A549 (cell line): ENCODE data around the gene SDS. TPM values are rescaled to one million over a fixed set of nuclear protein-coding genes. Genes with fewer than 3 reads are reported as not detected.

Experiments
- ATAC-seq, 2 experiments: fragments of 200-7000 bp in 1 of 2; fragments of >200 bp in 1 of 2; cut with Nextera tagmentation in 1 of 2; cut with Tn5 transposase in 1 of 2; 3 replicates each; pipeline versions ENCODE4 v1.8.0 to v1.9.1; 2018 to 2020; ENCODE audit warnings: mild to moderate bottlenecking in 1 of 2, moderate library complexity in 1 of 2
- CTCF ChIA-PET: fragments of 300-600 bp; sonication (Branson Sonifier 250); formaldehyde crosslinking; extraction: SDS; loops from one replicate; lab custom pipeline; 2021; ENCODE audit warnings: antibody characterized with exemption, inconsistent platforms; lab: Yijun Ruan, JAX
- POLR2A ChIA-PET: fragments of 350-600 bp; formaldehyde crosslinking; extraction: SDS; loops from one replicate; lab custom pipeline; 2021; ENCODE audit warnings: antibody characterized with exemption, inconsistent platforms; lab: Yijun Ruan, JAX
- DNase-seq, 2 experiments: peaks; one replicate each; pipeline versions ENCODE4 v3.0.0 to v3.0.0-alpha.2; 2011 to 2016; ENCODE audit warnings: low read depth in 1 of 2, low spot score in 1 of 2
- FAIRE-seq: peaks from 2 replicates; lab custom pipeline; 2011; peaks lifted over from hg19 to GRCh38; lab: Jason Lieb, UNC
- H3K27ac ChIP-seq, 2 experiments: fragments of >200 bp; sonication (Bioruptor Twin); formaldehyde crosslinking; 3 replicates each; pipeline ENCODE4 v1.5.1; 2016 to 2017
- H3K4me1 ChIP-seq: fragments of >200 bp; sonication (Bioruptor Twin); formaldehyde crosslinking; 3 replicates; pipeline ENCODE4 v1.6.1; 2016
- H3K4me2 ChIP-seq: fragments of >200 bp; sonication (Bioruptor Twin); formaldehyde crosslinking; 3 replicates; pipeline ENCODE4 v1.6.1; 2016
- H3K4me3 ChIP-seq: fragments of >200 bp; sonication (Bioruptor Twin); formaldehyde crosslinking; 3 replicates; pipeline ENCODE4 v1.5.1; 2016
- H3K9me3 ChIP-seq: fragments of >200 bp; sonication (Bioruptor Twin); formaldehyde crosslinking; 3 replicates; pipeline ENCODE4 v1.6.1; 2016
- BCL3 ChIP-seq: fragments of >200 bp; sonication (Bioruptor Twin); formaldehyde crosslinking; IDR thresholded peaks from 3 replicates; pipeline ENCODE4 v1.6.1; 2016
- CBX2 ChIP-seq: fragments of 200-600 bp; sonication (generic); IDR thresholded peaks from 2 replicates; pipeline ENCODE4 v1.6.1; 2016; ENCODE audit warnings: low read depth, mild to moderate bottlenecking, borderline replicate concordance
- CEBPB ChIP-seq, 2 experiments: fragments of >200 bp in 1 of 2; sonication (Bioruptor Twin) in 1 of 2; formaldehyde crosslinking in 1 of 2; IDR thresholded peaks; 2 replicates each; pipeline ENCODE4 v1.6.1; 2012 to 2016
- CHD4 ChIP-seq: fragments of 200-600 bp; sonication (generic); IDR thresholded peaks from 2 replicates; pipeline ENCODE4 v1.6.1; 2016; ENCODE audit warnings: antibody characterized with exemption, mild to moderate bottlenecking, borderline replicate concordance
- EHF ChIP-seq: fragments of 250-450 bp; sonication (Bioruptor Pico); IDR thresholded peaks from 2 replicates; pipeline ENCODE4 v1.5.0; 2020; ENCODE audit warnings: mild to moderate bottlenecking
- ELK1 ChIP-seq: fragments of 150-350 bp; IDR thresholded peaks from 2 replicates; pipeline ENCODE4 v1.6.1; 2014; ENCODE audit warnings: low read depth, mild to moderate bottlenecking, low read length
- EP300 ChIP-seq, 2 experiments: fragments of >200 bp; sonication (Bioruptor Twin); formaldehyde crosslinking; IDR thresholded peaks; 2 replicates in 1 of 2; 3 replicates in 1 of 2; pipeline ENCODE4 v1.6.1; 2016 to 2017
- FOSL2 ChIP-seq, 2 experiments: fragments of 450-650 bp in 1 of 2; fragments of >200 bp in 1 of 2; sonication (Bioruptor Twin) in 1 of 2; formaldehyde crosslinking; IDR thresholded peaks; 2 replicates each; pipeline versions ENCODE4 v1.5.0 to v1.6.1; 2016 to 2020; ENCODE audit warnings: mild to moderate bottlenecking in 1 of 2, moderate library complexity in 1 of 2
- GATA3 ChIP-seq: IDR thresholded peaks from 2 replicates; pipeline ENCODE4 v1.6.1; 2012; ENCODE audit warnings: borderline replicate concordance
- HMGXB4 ChIP-seq: fragments of 250-450 bp; sonication (Bioruptor Pico); IDR thresholded peaks from 2 replicates; pipeline ENCODE4 v1.5.0; 2021; ENCODE audit warnings: mild to moderate bottlenecking, moderate library complexity, borderline replicate concordance
- JUN ChIP-seq, 2 experiments: fragments of >200 bp; sonication (Bioruptor Twin); formaldehyde crosslinking; IDR thresholded peaks; 2 replicates in 1 of 2; 3 replicates in 1 of 2; pipeline ENCODE4 v1.6.1; 2016 to 2017
- JUNB ChIP-seq: fragments of >200 bp; sonication (Bioruptor Twin); formaldehyde crosslinking; IDR thresholded peaks from 2 replicates; pipeline ENCODE4 v1.6.1; 2016
- KDM5A ChIP-seq: fragments of 200-600 bp; sonication (generic); IDR thresholded peaks from 2 replicates; pipeline ENCODE4 v1.6.1; 2016; ENCODE audit warnings: antibody characterized with exemption, mild to moderate bottlenecking
- MAFK ChIP-seq: fragments of 450-650 bp; IDR thresholded peaks from 2 replicates; pipeline ENCODE4 v1.6.1; 2014; ENCODE audit not compliant: partially characterized antibody
- MAX ChIP-seq: IDR thresholded peaks from 2 replicates; pipeline ENCODE4 v1.6.1; 2012
- MAZ ChIP-seq: fragments of 150-350 bp; IDR thresholded peaks from 2 replicates; pipeline ENCODE4 v1.6.1; 2014; ENCODE audit warnings: antibody characterized with exemption, low read depth, low read length, borderline replicate concordance
- NR3C1 ChIP-seq: fragments of >200 bp; sonication (Bioruptor Twin); formaldehyde crosslinking; IDR thresholded peaks from 3 replicates; pipeline ENCODE4 v1.6.1; 2017
- PHF8 ChIP-seq: fragments of 200-600 bp; sonication (generic); IDR thresholded peaks from 2 replicates; pipeline ENCODE4 v1.6.1; 2016; ENCODE audit warnings: low read depth, mild to moderate bottlenecking, antibody characterized with exemption, moderate library complexity, borderline replicate concordance
- POLR2AphosphoS2 ChIP-seq: conservative IDR thresholded peaks from 2 replicates; pipeline ENCODE4 v1.6.1; 2012; ENCODE audit warnings: low read length, improper control_type of control experiment, inconsistent platforms
- RCOR1 ChIP-seq: fragments of 150-350 bp; IDR thresholded peaks from 2 replicates; pipeline ENCODE4 v1.6.1; 2014; ENCODE audit warnings: antibody characterized with exemption, low read length, low read depth
- TFCP2L1 ChIP-seq: fragments of 250-450 bp; sonication (Bioruptor Pico); IDR thresholded peaks from 2 replicates; pipeline ENCODE4 v1.5.0; 2021; ENCODE audit warnings: mild to moderate bottlenecking
- TP53 ChIP-seq: fragments of 250-450 bp; sonication (Bioruptor Pico); IDR thresholded peaks from 2 replicates; pipeline ENCODE4 v1.5.0; 2021; ENCODE audit warnings: mild to moderate bottlenecking, moderate library complexity
- USF2 ChIP-seq: fragments of 450-650 bp; IDR thresholded peaks from 2 replicates; pipeline ENCODE4 v1.6.1; 2014; ENCODE audit warnings: antibody characterized with exemption
- ZC3H11A ChIP-seq: fragments of 450-650 bp; IDR thresholded peaks from 2 replicates; pipeline ENCODE4 v1.6.1; 2014; ENCODE audit warnings: antibody characterized with exemption, mild to moderate bottlenecking
- ZFP36 ChIP-seq: fragments of 450-650 bp; IDR thresholded peaks from 2 replicates; pipeline ENCODE4 v1.6.1; 2014; ENCODE audit warnings: borderline replicate concordance; ENCODE audit not compliant: partially characterized antibody
- WGBS: methylation state at CpG from one replicate; pipeline ENCODE4 v1.1.6; 2017; ENCODE audit errors: missing lambda C conversion rate; 5-methylcytosine and 5-hydroxymethylcytosine counted together
- polyA plus RNA-seq, 4 experiments: library from polyadenylated mRNA; depleted of rRNA in 3 of 4; stranded (reverse); fragments of >200 nt; fragmentation: RNase III in 1 of 4; extraction: RNeasy Plus Mini Kit Qiagen cat#74134 plus additional on column Dnase treatment in 1 of 4; gene quantifications; 2 replicates in 3 of 4; 3 replicates in 1 of 4; pipeline ENCODE4 v1.2.3, GENCODE V29; 2011 to 2017

SDS gene
- polyA plus RNA-seq, 2 of the 4 experiments (the other 2 are of a cell fraction), result 3.9 to 7.3 TPM

GRCh38 chr12:113351089-113351488, 52.6 kb downstream of the SDS start:
- FAIRE-seq, result no peak
- H3K27ac ChIP-seq, result no peak overlapping the region
- H3K4me3 ChIP-seq, result no peak overlapping the region
- CTCF ChIA-PET, result interaction anchor here (0.6 to 1.9 kb wide), 4 partner anchors 32 to 1574 kb away, joined by 3 to 5 read pairs (median 3); no protein-coding TSS in a partner anchor
- no peaks in the 10 kb centered on the region for H3K4me1 ChIP-seq
- no peak for ATAC-seq
- DNase-seq, result no peak
- TF ChIP-seq FOSL2 (IDR thresholded peaks at IDR 0.05), result no peak
- no peak for TF ChIP-seq FOSL2 (CRISPR knock-in tag; IDR thresholded peaks at IDR 0.05)
- TF ChIP-seq ZFP36, result peak; percentile 9
- H3K9me3 ChIP-seq, result no peaks in the 10 kb centered on the region
- no peak overlapping the region for H3K4me2 ChIP-seq
- POLR2A ChIA-PET, result no interaction called here

- Histone ChIP-seq H3K27ac (no peak overlapping the region), H3K4me1 (no peaks in the 10 kb centered on the region)
- TF ChIP-seq GATA3 (no peak), USF2 (no peak), CEBPB (IDR thresholded peaks at IDR 0.05) (no peak), PHF8 (no peak), EP300 (IDR thresholded peaks at IDR 0.05) (no peak), CHD4 (no peak), JUNB (no peak), CBX2 (no peak), ZC3H11A (no peak), JUN (IDR thresholded peaks at IDR 0.05) (no peak), MAZ (no peak), KDM5A (no peak), ELK1 (no peak), TFCP2L1 (CRISPR knock-in tag) (no peak), NR3C1 (no peak)
- TF ChIP-seq, all 56 proteins: peak for 0
- Histone ChIP-seq H3K9me3 (no peaks in the 10 kb centered on the region), H3K4me3 (no peak overlapping the region), H3K4me2 (no peak overlapping the region)
- POLR2A ChIA-PET, result no interaction called here
- no peak for FAIRE-seq
- CTCF ChIA-PET, result interaction anchor here (1.4 to 1.5 kb wide), 2 partner anchors 11 to 27 kb away, joined by 3 to 4 read pairs; no protein-coding TSS in a partner anchor
- WGBS, result 80% methylated on average over 19 of the region's 19 CpGs
- no peak for DNase-seq
- peak in 1 of 2 experiments; percentile 19; a peak in 2 of 6 replicates for ATAC-seq
Observed at GRCh38 chr12:113348849-113349536, 54.7 kb downstream of the SDS start.

- FAIRE-seq, result no peak
- POLR2A ChIA-PET, result no interaction called here
- WGBS, result 48% methylated on average over 2 of the region's 2 CpGs
Observed at GRCh38 chr12:113347892-113348291, 55.8 kb downstream of the SDS start.

More at GRCh38 chr12:113347892-113348291, 55.8 kb downstream of the SDS start:
- no peak overlapping the region for H3K4me3 ChIP-seq
- H3K4me1 ChIP-seq, result no peaks in the 10 kb centered on the region
- DNase-seq (no peak), ATAC-seq (no peak)
- TF ChIP-seq RCOR1 (no peak), TP53 (CRISPR knock-in tag) (no peak), MAX (no peak), BCL3 (no peak), HMGXB4 (CRISPR knock-in tag) (no peak), POLR2AphosphoS2 (no peak), CHD4 (no peak), MAFK (no peak), EHF (CRISPR knock-in tag) (no peak)
- CTCF ChIA-PET, result interaction anchor here (0.6 to 1.4 kb wide), 2 partner anchors 26 to 76 kb away, joined by 3 read pairs; no protein-coding TSS in a partner anchor
- H3K4me2 ChIP-seq, result no peak overlapping the region
- H3K9me3 ChIP-seq, result no peaks in the 10 kb centered on the region
- H3K27ac ChIP-seq, result no peak overlapping the region
